GM20431 (cell line): ENCODE measurements around the gene COX10.

Source experiments
- in situ Hi-C: fragments of 300-500 bp; cut with MseI, MboI; formaldehyde crosslinking; loops from one replicate; pipeline ENCODE4 v1.15.0; 2020; ENCODE audit warnings: low sequenced_read_pairs; ENCODE audit not compliant: unreplicated experiment

COX10 gene

DNA sequence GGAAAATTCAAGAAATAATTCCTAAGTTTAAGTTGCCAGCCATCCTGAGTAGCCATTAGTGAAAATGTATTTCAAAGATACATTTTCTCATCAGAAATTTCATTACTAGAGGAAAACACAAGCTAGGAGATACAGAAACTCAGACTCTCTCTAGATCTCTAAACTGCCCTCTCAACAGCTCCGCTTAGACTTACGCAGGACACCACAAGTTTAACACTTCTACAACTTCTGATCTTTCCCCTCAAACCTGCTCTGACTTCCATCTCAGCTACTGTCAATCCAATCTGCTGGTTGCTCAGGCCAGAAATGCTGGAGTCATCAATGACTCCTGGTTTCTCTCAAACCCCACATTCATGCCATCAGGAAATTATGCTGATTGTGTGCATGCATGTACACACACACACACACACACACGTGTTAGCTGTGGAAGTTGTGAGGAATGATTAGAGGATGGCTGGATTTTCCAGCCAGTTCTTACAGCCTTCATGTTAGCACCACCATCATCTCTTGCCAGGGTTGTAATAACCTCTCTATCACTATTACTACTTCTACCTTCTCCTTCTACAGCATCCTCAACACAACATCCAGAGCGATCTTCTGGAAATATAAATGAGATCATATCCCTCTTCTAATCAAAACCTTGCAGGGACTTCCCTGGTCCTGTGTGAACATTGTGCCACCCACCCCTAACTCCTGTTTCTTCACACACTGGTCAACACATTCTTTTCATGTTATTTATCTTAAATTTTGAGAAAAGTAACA is 47.1 kb downstream of the COX10 start:
- in situ Hi-C loops: no loop called here

DNA sequence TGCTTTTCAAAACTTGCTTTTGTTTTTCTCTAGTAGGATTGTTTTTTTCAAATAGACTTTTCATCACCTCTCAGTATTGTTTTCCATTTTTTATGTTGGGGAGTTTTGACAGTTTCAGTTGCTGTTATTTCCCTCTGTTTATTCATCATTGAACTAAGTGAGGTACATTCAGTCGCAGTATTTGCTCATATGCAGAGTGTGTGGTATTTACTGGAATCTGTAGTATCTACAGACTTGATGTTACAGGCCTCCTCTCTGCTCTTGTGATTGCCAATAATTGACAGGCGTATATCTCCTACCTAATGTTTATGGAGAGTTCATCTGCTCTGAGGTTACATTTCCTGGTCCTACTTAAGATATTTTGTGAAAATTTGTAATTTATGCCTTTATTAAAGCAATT is 49.6 kb downstream of the COX10 start:
- in situ Hi-C loops: no loop called here

DNA sequence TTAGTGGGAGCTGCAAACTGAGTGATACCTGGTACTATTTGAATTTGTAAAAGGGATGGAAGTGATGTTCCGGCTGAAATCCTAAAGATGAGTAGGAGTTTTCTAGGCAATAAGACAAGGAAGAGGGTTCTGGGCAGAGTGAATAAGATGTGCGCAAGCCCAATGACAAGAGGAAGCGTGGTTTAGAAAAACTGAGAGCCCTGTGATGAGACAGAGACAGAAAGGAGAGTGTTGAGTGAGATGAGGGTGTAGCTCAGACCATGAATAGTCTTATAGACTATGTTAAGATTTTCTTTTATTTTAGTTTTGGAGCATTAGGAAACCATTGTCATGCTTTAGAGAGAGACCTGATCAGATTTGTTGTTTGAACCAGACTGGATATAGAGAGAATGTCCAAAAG is 50.2 kb downstream of the COX10 start:
- in situ Hi-C loops: no loop called here

DNA sequence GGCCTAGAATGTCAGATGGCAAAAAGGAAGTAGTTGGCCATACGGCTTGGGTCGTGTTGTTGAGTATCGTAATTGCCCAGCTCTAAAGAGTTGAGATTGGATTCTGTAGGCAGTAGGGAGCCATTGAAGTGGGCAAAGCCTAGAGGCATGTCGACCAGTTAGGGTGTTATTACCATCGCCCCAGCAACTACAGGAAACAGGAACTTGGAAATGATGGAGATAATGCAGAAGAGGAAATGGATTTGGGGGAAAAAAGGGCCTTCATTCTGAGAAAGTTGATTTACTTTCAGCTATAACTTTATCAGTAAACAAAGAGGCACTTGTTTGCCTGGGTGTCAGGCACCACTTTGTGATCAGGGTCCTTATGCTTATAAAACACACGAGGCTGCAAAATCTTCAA is 52.6 kb downstream of the COX10 start:
- in situ Hi-C loops: no loop called here

DNA sequence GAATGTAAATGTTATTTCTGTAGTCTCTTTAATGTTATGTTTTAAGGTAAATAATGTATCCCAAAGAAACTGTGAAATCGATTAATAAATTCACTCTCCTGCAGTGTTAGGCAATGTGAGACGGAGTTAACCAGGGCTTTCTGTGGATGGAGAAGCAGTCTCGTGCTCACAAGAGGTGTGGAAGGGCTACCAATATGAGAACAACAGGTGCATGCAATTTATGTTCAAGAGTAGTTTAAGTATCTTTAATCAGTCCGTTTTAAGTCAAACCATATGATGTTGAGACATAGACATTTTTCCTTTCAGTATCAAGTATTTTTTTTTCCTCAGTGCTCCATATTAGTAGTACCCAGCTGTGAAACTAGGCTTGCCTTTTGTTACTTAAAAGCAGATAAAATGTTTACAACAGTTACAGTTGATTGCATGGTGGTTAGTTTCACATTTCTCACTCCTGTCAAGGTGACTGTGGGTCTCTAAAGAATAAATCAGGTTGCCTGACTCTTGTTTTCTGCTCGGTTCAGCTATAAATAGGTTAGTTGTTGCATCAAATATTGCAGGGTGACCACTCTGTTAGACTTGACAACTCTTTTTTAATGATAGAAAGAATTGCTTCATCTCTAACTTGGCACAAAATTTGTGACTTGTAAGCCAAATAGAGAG is 54.4 kb downstream of the COX10 start:
- in situ Hi-C loops: no loop called here

DNA sequence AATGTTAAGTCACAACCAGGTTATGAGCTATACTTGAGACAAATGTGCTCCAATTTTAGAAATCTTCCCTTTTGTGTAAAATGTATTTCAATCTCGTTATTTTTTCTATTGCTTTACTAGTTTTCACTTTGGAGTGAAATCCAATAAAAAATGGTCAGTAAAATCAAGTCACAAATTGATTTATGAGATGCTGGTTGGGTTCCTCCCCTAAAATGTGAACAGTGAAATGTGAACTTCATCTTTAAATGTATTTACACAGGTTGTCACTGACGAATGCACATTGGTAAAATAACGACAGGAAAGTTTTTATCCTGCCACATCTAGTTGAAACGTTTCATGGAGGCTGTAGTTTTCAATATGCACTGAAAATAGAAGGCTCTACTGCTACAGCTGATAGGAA is 55.5 kb downstream of the COX10 start:
- in situ Hi-C loops: no loop called here

DNA sequence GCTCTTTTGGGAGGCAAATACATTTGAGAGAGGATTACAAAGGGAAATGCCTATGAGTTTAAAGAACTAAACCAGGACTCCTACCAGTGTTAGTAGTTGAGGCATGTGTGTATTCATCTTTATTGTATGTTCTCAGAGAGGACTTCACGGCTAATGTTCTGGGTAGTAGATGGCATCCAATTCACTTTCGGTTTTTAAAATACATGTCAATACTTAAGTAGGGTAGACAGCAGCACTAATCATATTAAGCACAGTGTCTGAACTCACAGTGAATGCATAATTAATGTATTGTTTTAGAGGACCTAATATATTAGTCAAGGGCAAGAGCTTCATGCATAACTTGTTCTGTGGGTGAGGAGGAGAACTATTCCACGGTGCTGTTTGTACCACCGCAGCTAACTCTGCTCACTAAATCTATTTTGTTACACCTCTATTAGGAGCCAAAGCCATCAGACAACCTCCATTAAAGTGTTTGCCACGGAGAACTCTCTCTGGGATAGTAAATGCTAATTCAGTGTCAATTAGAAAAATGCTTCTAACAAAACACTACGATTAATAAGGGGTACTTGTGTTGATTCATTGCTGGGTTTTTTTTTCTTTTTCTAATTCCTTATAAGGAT is 56.3 kb downstream of the COX10 start:
- in situ Hi-C loops: no loop called here

DNA sequence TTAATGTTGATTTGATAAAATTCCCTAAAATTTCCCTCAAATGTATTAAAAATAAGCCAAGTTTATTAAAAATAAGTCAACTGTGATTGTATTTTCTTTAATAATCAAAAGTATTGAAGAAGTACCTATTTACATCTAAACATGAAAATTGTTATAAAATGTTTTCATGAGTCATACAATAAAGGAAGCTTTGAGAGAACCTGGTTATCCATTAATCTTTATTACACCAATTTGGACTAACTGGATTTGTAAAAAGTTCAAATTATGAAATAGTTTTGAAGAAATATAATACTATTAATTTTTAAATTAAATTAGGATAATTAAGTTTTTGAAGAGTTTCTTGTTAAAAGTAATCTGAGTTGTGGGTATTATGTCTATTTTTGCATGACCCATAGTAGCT is 63.8 kb downstream of the COX10 start:
- in situ Hi-C loops: no loop called here

DNA sequence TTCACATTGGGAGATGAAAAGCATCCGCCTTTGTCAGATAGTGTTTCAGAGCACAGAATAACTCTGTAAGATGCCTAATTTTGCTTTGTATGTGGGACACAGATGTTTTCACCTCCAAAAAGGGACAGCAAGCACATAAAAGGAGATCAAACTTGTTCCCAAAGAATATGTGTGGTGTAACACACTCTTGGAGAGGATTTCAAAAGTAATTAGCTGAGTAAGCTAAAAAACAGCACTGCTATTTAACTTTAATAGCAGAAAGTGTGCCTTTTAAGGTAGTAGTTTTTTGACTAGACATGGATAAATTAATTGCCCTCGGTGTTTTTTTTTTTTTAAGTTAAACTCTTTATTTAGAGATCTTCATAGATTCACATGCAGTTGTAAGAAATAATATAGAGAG is 65.2 kb downstream of the COX10 start:
- in situ Hi-C loops: no loop called here

DNA sequence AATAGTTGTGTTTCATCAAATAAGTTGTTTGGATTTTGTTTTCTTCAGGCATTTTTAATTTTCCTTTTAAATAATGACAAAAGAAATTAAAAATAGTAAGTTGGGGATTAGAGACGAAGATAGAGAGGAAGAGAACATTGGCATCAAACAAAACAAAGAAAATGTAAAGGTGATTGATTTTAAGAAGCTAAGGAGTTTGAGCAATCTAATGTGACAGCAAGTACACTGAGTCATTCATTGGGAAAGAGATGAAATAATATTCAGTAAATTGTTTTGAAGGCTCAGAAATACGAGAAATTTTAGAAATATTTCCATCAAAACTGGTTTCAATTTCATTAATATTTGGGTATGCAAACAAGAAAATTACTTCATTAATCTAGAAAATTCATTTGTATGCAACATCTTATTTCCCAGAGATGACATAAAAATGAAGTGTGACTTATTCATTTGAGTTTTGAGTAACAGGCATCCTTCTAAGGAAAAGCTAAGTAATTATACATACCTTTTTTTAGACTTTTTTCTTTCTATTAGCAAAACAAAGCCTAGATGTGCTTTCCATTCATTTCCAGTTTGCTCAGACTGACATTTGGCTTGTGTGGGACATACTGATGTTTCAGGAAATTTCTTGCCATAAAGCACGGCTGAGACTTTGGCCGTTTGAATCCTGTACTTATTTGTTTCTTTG is 66.7 kb downstream of the COX10 start:
- in situ Hi-C loops: no loop called here

DNA sequence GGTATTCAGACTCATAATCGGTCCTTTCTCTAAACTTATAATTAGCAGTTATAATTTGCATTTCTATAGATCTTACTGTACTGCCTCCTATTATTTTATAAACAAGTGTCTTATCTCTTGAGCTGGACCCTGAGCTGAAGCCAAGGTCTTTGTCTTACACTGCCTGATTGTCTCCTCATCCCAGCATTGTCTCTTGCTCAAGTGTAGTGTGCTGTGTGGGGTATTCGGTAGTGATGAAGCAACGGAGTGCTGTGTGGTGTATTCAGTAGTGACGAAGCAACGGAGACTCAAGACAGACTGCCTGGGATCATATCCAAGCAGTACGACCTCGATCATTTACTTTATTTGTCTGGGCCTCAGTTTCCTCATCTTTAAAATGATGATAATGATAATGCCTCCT is 69.3 kb downstream of the COX10 start:
- in situ Hi-C loops: no loop called here

DNA sequence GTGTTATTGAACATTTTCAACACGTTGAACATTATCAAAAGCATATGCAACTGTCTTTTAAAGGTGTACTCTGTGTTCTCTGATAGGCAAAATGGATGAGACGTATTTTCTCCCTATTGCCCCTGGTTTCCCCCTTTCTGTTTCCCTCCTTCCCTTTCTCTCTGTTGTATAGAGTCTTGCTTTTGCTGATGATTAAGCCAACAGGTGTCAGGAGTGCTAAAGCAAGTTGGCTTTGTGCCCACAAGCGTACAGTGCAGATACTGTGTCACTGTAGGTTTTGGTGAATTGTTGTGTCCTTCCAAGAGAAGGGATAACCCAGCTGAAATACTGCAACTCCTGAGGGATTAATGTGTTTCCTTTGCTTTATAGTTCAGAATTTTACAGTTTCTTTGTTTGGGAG is 74.4 kb downstream of the COX10 start:
- in situ Hi-C loops: no loop called here

DNA sequence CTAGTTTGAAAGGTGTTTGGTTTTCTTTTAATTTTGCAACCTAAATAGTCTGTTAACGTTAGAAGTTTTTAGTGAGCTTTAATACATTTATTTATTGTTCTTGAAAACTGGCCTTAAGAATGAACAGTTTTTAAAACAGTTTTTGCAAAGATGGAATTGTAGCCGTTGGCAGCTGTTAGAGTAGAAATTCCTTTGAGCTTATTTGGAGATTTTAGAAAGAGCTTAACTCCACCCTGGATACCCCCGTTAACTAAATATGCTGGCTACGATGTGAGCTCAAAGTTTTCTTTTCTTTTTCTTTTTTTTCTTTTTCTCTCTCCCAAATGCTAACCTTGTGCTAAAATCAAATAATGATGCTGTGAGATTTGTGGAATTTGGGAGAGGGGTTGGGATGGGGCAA is 75.2 kb downstream of the COX10 start:
- in situ Hi-C loops: no loop called here

DNA sequence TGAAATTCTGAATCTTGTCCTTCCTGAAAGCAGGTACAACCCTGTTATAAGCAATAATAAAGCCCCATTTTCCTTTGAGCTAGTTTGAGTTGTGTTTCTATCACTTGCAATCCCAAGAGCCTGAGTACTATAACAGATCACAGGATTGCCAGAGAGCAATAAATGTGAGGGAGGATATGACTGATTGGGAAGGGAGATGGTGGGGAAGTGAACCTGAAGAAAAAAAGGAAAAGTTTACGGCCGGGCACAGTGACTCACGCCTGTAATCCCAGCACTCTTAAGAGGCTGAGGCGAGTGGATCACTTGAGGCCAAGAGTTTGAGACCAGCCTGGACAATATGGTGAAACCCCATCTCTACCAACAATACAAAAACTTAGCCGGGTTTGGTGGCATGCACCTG is 80.4 kb downstream of the COX10 start:
- in situ Hi-C loops: no loop called here

DNA sequence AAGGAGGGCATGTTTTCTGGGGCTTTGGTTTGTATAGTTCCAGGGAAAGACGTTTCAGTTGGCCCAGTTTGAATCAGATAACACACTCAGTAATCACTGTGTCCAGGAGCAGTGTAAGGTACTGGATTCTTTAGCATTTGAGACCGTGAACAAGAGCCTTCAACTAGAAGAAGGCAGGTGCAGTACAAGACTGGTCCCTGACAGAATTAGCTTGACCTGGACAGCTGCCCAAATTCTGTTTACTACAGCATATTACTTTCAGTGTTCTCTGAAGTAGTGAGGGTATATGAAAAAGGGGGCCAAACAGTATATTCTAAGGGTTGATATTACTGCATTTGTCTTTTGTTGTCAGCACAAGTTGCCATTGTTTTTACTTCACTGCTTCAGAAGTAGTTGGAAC is 81.3 kb downstream of the COX10 start:
- in situ Hi-C loops: no loop called here

DNA sequence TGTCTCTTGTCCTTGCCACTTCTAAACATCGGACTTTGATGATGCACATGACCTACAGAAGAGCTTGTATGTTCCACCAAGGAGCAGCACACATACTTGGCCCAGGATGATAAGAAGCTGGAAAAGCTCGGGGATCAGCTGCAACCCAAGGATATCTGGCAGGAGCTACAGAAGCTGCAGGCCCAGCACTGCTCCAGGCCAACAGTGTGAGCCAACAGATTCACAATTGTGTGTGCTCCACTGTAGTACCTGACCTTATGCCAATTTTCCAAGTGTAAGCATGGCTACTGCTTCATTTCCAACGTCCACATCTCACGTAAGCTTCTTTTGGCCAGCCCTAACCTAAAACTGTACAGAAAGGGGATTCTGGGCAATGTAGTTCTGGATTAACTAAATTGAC is 83.4 kb downstream of the COX10 start:
- in situ Hi-C loops: no loop called here

DNA sequence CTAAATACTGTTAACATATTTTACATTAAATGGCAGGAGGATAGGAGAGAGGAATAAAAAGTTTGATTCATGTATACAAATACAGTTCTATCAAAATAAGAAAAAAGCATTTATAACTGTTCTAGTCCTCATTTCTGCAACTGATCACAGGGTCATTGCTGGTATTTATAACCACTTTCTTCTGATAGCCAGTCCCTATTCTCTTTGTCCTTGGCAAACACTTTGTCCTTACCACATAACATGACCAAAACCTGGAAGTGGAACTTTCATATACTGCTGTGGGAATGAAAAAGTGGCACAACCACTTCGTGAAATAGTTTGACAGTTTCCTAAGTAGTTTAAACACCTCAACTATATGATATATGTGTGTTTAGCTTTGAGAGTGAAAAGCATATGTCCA is 84.1 kb downstream of the COX10 start:
- in situ Hi-C loops: no loop called here

DNA sequence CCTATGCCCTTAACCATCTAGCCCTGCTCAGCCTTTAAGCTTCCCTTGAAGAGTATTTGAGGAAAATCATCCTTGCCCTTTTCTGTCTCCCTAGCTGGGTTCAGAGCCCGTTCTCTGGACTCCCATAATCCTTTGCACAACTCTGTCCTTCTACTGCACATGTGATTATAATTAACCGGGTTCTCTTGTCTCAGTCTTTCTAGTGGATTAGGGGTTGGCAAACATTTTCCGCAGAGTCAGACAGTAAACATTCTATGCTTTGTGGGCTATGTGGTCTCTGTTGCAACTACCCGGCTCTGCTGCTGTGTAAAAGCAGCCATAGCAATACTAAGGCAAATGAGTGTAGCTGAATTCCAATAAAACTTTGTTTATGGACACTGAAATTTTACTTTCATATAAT is 87.4 kb downstream of the COX10 start:
- in situ Hi-C loops: no loop called here

DNA sequence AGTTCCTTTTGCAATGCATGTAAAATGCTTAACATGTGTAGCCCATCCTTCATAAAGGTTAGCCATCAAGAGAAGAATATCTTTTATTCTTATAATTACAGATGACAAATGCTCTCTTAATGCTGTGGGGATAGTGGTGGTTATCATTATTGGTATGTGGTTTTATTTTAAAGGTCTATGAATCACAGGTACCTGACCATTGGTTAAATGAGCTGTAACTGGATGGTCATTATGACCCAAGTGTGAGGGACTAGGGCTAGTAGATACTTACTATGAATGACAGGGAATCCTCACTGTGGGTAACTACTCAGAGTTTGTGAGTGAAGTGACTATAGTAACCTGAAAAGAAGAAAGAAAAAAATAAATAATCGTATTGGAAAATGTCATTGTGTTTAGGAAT is 88.5 kb downstream of the COX10 start:
- in situ Hi-C loops: no loop called here

DNA sequence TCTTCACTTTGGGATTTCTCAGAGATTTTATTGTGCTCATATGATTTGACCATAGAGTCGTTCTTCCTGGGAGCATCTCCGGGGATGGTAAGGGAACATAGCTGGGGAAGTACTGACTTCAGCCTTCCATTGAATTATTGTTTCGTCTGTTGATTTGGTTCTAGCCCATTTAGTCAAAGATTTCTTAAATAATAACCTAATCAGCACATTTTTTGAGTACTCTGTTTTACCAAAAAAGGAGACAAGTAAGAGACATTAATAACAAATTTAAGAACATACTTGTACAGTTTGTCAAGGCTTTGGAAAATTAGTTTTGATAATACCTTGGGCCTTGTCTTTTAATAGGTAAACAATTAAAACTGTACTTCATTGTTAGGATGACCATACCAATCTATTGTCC is 89.4 kb downstream of the COX10 start:
- in situ Hi-C loops: no loop called here

DNA sequence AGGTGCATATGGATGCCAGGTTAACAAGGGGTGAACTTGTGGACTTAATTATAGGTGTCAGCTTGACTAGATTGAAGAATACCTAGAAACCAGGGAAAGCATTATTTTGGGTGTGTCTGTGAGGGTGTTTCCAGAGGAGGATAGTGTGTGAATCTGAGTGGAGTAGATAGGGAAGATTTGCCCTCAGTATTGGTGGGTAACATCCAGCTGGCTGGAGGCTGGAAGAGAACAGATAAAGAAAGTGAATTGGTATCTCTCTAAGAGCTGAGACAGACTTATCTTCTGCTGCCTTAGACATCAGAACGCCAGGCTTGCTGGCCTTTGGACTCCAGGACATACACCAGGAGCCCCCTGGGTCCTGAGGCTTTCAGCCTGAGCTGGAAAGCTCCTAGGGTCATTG is 92.1 kb downstream of the COX10 start:
- in situ Hi-C loops: no loop called here
